Mesenchymal stem cell (in vitro differentiated cells and primary cell): ENCODE measurements around the gene MYLK2.

Experiments
- DNase-seq: peaks from one replicate; pipeline ENCODE4 v3.0.0-alpha.2; 2013
- H2AFZ ChIP-seq: one replicate; pipeline ENCODE4 v1.6.1; 2013; ENCODE audit warnings: low read depth, mild to moderate bottlenecking, control low read depth, inconsistent platforms, low read length, moderate library complexity
- H2AK5ac ChIP-seq: 2 replicates; pipeline ENCODE4 v1.6.1; 2013; ENCODE audit warnings: low read length, moderate library complexity, mild to moderate bottlenecking, inconsistent platforms; ENCODE audit not compliant: severe bottlenecking
- H2BK120ac ChIP-seq: one replicate; pipeline ENCODE4 v1.6.1; 2013; ENCODE audit warnings: low read depth, mild to moderate bottlenecking, inconsistent platforms, low read length, moderate library complexity
- H2BK12ac ChIP-seq, 2 experiments: one replicate each; pipeline ENCODE4 v1.6.1; 2013; ENCODE audit warnings: inconsistent platforms in 2 of 2, low read length in 2 of 2, mild to moderate bottlenecking in 2 of 2, moderate library complexity in 2 of 2, control low read depth in 1 of 2
- H2BK15ac ChIP-seq: one replicate; pipeline ENCODE4 v1.6.1; 2013; ENCODE audit warnings: mild to moderate bottlenecking, low read depth, inconsistent platforms; ENCODE audit not compliant: poor library complexity, severe bottlenecking
- H2BK5ac ChIP-seq: 2 replicates; pipeline ENCODE4 v1.6.1; 2013; ENCODE audit warnings: low read depth, mild to moderate bottlenecking, low read length, control low read depth, inconsistent platforms; ENCODE audit not compliant: poor library complexity, severe bottlenecking
- H3K14ac ChIP-seq, 2 experiments: one replicate each; pipeline ENCODE4 v1.6.1; 2013; ENCODE audit warnings: inconsistent platforms in 2 of 2, low read length in 2 of 2, control low read depth in 1 of 2, mild to moderate bottlenecking in 1 of 2, moderate library complexity in 1 of 2
- H3K18ac ChIP-seq, 2 experiments: one replicate each; pipeline ENCODE4 v1.6.1; 2013; ENCODE audit warnings: inconsistent platforms in 2 of 2, low read length in 2 of 2, control low read depth in 1 of 2, low read depth in 1 of 2, mild to moderate bottlenecking in 1 of 2
- H3K23ac ChIP-seq, 2 experiments: one replicate each; pipeline ENCODE4 v1.6.1; 2013; ENCODE audit warnings: inconsistent platforms in 2 of 2, low read length in 2 of 2, mild to moderate bottlenecking in 2 of 2, moderate library complexity in 2 of 2, control low read depth in 1 of 2
- H3K27ac ChIP-seq: 2 replicates; pipeline ENCODE4 v1.5.1; 2013; ENCODE audit warnings: mild to moderate bottlenecking, moderate library complexity, low read length, control low read depth, inconsistent platforms; ENCODE audit not compliant: poor library complexity, severe bottlenecking
- H3K27me3 ChIP-seq, 2 experiments: 2 replicates each; pipeline versions ENCODE4 v1.6.1 to v1.7.0; 2013; ENCODE audit warnings: low read length in 2 of 2, mild to moderate bottlenecking in 2 of 2, moderate library complexity in 2 of 2, control low read depth in 1 of 2, inconsistent platforms in 1 of 2; ENCODE audit not compliant: control insufficient read depth in 1 of 2, insufficient read depth in 1 of 2
- H3K36me3 ChIP-seq, 2 experiments: 2 replicates each; pipeline versions ENCODE4 v1.6.1 to v1.7.0; 2013; ENCODE audit warnings: low read length in 2 of 2, control low read depth in 1 of 2, inconsistent platforms in 1 of 2, low read depth in 1 of 2, mild to moderate bottlenecking in 1 of 2; ENCODE audit not compliant: insufficient read depth in 2 of 2, control insufficient read depth in 1 of 2
- H3K4ac ChIP-seq, 2 experiments: one replicate each; pipeline ENCODE4 v1.6.1; 2013; ENCODE audit warnings: inconsistent platforms in 2 of 2, low read length in 2 of 2, mild to moderate bottlenecking in 2 of 2, moderate library complexity in 2 of 2, control low read depth in 1 of 2, low read depth in 1 of 2
- H3K4me1 ChIP-seq: 2 replicates; pipeline ENCODE4 v1.6.1; 2013; ENCODE audit warnings: low read depth, low read length, control low read depth; ENCODE audit not compliant: control insufficient read depth, insufficient read depth
- H3K4me2 ChIP-seq: 2 replicates; pipeline ENCODE4 v1.6.1; 2013; ENCODE audit warnings: low read length, mild to moderate bottlenecking, inconsistent platforms; ENCODE audit not compliant: poor library complexity, severe bottlenecking
- H3K4me3 ChIP-seq, 2 experiments: 2 replicates each; pipeline versions ENCODE4 v1.5.1 to v1.7.0; 2013; ENCODE audit warnings: low read length in 2 of 2, mild to moderate bottlenecking in 2 of 2, control low read depth in 1 of 2, low read depth in 1 of 2; ENCODE audit not compliant: insufficient read depth in 1 of 2
- H3K79me1 ChIP-seq: replicated peaks from 2 replicates; pipeline ENCODE4 v1.6.1; 2013; ENCODE audit warnings: mild to moderate bottlenecking, control low read depth, low read length, inconsistent platforms; ENCODE audit not compliant: poor library complexity, severe bottlenecking
- H3K9ac ChIP-seq: 2 replicates; pipeline ENCODE4 v1.7.0; 2013; ENCODE audit warnings: mild to moderate bottlenecking, low read length, moderate library complexity
- H3K9me3 ChIP-seq: 2 replicates; pipeline ENCODE4 v1.7.0; 2013; ENCODE audit warnings: mild to moderate bottlenecking, low read length; ENCODE audit not compliant: control insufficient read depth
- H4K8ac ChIP-seq: one replicate; pipeline ENCODE4 v1.6.1; 2013; ENCODE audit warnings: inconsistent platforms, mild to moderate bottlenecking, low read length, moderate library complexity
- H4K91ac ChIP-seq: one replicate; pipeline ENCODE4 v1.6.1; 2013; ENCODE audit warnings: mild to moderate bottlenecking, low read length, inconsistent platforms
- WGBS: methylation state at CpG from one replicate; pipeline ENCODE4 v1.1.7; 2013; ENCODE audit warnings: mixed read lengths; 5-methylcytosine and 5-hydroxymethylcytosine counted together

MYLK2 gene

GRCh38 chr20:31849306-31849930, 30.3 kb downstream of the MYLK2 start:
- H2BK120ac ChIP-seq: no peak overlapping the region
- no peak overlapping the region for H2AK5ac ChIP-seq
- H3K27ac ChIP-seq: no peak overlapping the region
- no peak overlapping the region for H2BK12ac ChIP-seq
- H3K4ac ChIP-seq: no peak overlapping the region
- H3K4me2 ChIP-seq: no peak overlapping the region
- H3K14ac ChIP-seq: no peak overlapping the region
- no peak overlapping the region for H3K23ac ChIP-seq
- H3K79me1 ChIP-seq: no peaks in the 10 kb centered on the region
- no peak overlapping the region for H2BK5ac ChIP-seq
- no peak overlapping the region for H3K18ac ChIP-seq
- no peak overlapping the region for H2AFZ ChIP-seq
- no peak overlapping the region for H4K8ac ChIP-seq
- H3K36me3 ChIP-seq: peaks cover 0 to 3% of the 10 kb centered on the region in 2 experiments
- H3K9me3 ChIP-seq: no peaks in the 10 kb centered on the region
- no peak overlapping the region for H2BK15ac ChIP-seq
- H3K27me3 ChIP-seq: peaks cover 66 to 78% of the 10 kb centered on the region in 2 experiments
- WGBS: 39% methylated on average over 37 of the region's 45 CpGs
- DNase-seq: no peak
- H3K9ac ChIP-seq: no peak overlapping the region
- H4K91ac ChIP-seq: no peak overlapping the region
- peaks cover 18% of the 10 kb centered on the region for H3K4me1 ChIP-seq
- H3K4me3 ChIP-seq: no peak overlapping the region

GRCh38 chr20:31851240-31851955, 32.2 kb downstream of the MYLK2 start:
- H3K4me3 ChIP-seq: no peak overlapping the region
- H4K91ac ChIP-seq: no peak overlapping the region
- no peak overlapping the region for H3K9ac ChIP-seq
- H3K27ac ChIP-seq: no peak overlapping the region
- H2BK120ac ChIP-seq: no peak overlapping the region
- DNase-seq: no peak
- H2BK12ac ChIP-seq: no peak overlapping the region
- H3K14ac ChIP-seq: no peak overlapping the region
- H2BK5ac ChIP-seq: no peak overlapping the region
- 64% methylated on average over 11 of the region's 11 CpGs for WGBS
- no peak overlapping the region for H4K8ac ChIP-seq
- H3K4me1 ChIP-seq: peaks cover under 1% of the 10 kb centered on the region
- no peak overlapping the region for H2AFZ ChIP-seq
- no peaks in the 10 kb centered on the region for H3K79me1 ChIP-seq
- H3K18ac ChIP-seq: no peak overlapping the region
- no peak overlapping the region for H3K4me2 ChIP-seq
- H2BK15ac ChIP-seq: no peak overlapping the region
- no peak overlapping the region for H3K23ac ChIP-seq
- no peaks in the 10 kb centered on the region for H3K9me3 ChIP-seq
- H3K36me3 ChIP-seq: no peaks in the 10 kb centered on the region
- H3K4ac ChIP-seq: no peak overlapping the region
- no peak overlapping the region for H2AK5ac ChIP-seq
- peaks cover 83 to 86% of the 10 kb centered on the region in 2 experiments for H3K27me3 ChIP-seq

DNA sequence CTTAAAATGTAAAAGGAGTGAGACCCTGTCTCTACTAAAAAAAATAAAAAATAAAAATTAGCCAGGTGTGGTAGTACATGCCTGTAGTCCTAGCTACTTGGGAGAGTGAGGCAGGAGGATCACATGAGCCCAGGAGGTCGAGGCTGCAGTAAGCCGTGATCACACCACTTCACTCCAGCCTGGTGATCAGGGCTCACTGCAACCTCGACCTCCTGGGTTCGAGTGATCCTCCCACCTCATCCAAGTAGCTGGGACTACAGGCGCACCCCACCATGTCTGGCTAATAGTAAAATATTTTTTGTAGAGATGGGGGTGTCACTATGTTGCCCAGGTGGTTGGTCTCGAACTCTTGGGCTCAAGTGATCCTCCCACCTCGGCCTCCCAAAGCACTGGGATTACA, 34.3 kb downstream of the MYLK2 start:
- Histone ChIP-seq H2BK120ac (no peak overlapping the region), H2BK5ac (no peak overlapping the region), H3K79me1 (no peaks in the 10 kb centered on the region), H3K9me3 (no peaks in the 10 kb centered on the region), H3K4ac (no peak overlapping the region), H2AK5ac (no peak overlapping the region), H3K18ac (no peak overlapping the region), H2BK15ac (no peak overlapping the region), H3K14ac (no peak overlapping the region), H3K27me3 (peaks cover 83 to 88% of the 10 kb centered on the region in 2 experiments), H4K91ac (no peak overlapping the region), H3K23ac (no peak overlapping the region), H4K8ac (no peak overlapping the region), H2AFZ (no peak overlapping the region), H3K4me1 (no peaks in the 10 kb centered on the region), H3K27ac (no peak overlapping the region), H3K9ac (no peak overlapping the region), H3K36me3 (no peaks in the 10 kb centered on the region), H3K4me2 (no peak overlapping the region), H3K4me3 (no peak overlapping the region), H2BK12ac (no peak overlapping the region)
- 72% methylated on average over 5 of the region's 7 CpGs for WGBS
- DNase-seq: no peak

DNA sequence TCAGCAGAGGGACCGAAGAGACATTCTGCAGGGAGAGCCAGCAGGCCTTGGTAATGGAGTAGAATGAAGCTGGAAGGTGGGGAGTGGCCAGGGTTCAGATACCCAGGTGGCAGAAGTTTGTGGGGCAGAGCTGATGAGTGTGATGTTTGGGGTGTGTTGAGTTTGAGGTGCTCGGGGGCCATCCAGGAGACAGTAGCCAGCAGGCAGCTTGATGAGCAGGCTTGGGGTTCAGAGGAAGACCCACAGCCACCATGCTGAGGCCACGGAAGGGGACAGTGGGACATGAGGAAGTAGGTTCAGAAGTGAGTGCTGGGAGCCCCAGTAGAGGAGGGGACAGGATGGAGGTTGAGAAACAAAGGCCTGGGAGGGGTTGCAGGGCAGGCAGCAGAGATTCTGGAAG, 37.4 kb downstream of the MYLK2 start:
- no peak overlapping the region for H3K23ac ChIP-seq
- 69% methylated on average over 3 of the region's 3 CpGs for WGBS
- no peak for DNase-seq
- H4K8ac ChIP-seq: no peak overlapping the region
- H3K9me3 ChIP-seq: no peaks in the 10 kb centered on the region
- H3K4me1 ChIP-seq: peaks cover 11% of the 10 kb centered on the region
- no peak overlapping the region for H2BK120ac ChIP-seq
- no peak overlapping the region for H2AFZ ChIP-seq
- no peaks in the 10 kb centered on the region for H3K79me1 ChIP-seq
- no peak overlapping the region for H3K4ac ChIP-seq
- H2BK12ac ChIP-seq: no peak overlapping the region
- H4K91ac ChIP-seq: no peak overlapping the region
- H3K27me3 ChIP-seq: peaks cover 80 to 84% of the 10 kb centered on the region in 2 experiments
- no peak overlapping the region for H3K14ac ChIP-seq
- H3K9ac ChIP-seq: no peak overlapping the region
- H2BK15ac ChIP-seq: no peak overlapping the region
- no peak overlapping the region for H3K27ac ChIP-seq
- no peak overlapping the region for H3K4me3 ChIP-seq
- H2BK5ac ChIP-seq: no peak overlapping the region
- H3K4me2 ChIP-seq: no peak overlapping the region
- H3K36me3 ChIP-seq: no peaks in the 10 kb centered on the region
- H3K18ac ChIP-seq: no peak overlapping the region
- no peak overlapping the region for H2AK5ac ChIP-seq
